Ramos (cell line): ENCODE data around the gene IFITM10.

Experiments
- in situ Hi-C: fragments of 300-500 bp; cut with MboI; formaldehyde crosslinking; loops from one replicate; pipeline ENCODE4 v1.14.3; 2022; ENCODE audit warnings: low sequenced_read_pairs; ENCODE audit not compliant: unreplicated experiment

Gene IFITM10

DNA sequence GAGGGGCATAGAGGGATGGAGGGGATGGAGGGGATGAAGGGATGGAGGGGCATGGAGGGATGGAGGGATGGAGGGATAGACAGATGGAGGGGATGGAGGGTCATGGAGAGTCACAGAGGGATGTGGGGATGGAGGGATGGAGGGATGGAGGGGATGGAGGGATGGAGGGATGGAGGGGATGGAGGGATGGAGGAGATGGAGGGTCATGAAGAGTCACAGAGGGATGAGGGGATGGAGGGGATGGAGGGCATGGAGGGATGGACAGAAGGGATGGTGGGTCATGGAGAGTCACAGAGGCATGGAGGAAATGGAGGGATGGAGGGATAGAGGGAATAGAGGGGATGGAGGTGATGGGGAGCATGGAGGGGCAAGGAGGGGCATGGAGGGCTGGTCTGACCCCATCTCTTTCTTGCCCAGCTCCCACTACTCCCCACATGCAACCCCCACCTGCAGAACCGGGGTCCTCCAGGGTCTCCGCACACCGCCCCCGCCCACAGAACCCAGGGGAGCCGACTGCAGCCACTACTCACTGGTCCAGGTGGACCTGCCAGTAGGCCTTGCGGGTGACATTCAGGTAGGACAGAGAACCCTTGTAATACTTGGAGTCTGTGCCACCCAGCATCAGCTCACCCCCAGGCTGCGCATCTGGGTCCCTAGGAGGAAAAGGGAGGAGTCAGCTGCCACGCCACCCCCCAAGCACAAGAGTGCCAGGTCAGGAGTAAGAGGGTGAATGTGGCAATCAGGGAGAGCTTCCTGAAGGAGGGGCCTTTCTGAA, 4.2 kb upstream of the IFITM10 start:
- in situ Hi-C loops = no loop called here

DNA sequence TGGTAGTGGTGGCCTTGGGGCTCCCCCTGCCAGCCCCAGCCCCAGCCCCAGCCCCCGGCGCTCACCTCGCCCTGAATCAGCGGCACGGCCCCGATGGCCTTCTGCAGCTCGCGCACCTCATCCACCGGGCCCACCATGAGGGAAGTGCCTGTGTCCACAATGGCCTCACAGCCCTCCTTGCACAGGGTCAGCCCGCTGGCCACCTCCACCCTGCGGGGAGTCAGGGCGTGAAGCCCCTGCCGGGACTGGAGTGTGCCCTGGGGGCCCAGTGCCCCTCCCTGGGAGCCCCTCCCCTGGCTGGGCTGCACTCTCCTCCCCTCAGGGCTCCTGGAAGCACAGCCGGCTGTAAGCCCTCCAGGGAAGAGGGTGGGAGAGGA, 3.5 kb upstream of the IFITM10 start:
- in situ Hi-C loops = no loop called here

DNA sequence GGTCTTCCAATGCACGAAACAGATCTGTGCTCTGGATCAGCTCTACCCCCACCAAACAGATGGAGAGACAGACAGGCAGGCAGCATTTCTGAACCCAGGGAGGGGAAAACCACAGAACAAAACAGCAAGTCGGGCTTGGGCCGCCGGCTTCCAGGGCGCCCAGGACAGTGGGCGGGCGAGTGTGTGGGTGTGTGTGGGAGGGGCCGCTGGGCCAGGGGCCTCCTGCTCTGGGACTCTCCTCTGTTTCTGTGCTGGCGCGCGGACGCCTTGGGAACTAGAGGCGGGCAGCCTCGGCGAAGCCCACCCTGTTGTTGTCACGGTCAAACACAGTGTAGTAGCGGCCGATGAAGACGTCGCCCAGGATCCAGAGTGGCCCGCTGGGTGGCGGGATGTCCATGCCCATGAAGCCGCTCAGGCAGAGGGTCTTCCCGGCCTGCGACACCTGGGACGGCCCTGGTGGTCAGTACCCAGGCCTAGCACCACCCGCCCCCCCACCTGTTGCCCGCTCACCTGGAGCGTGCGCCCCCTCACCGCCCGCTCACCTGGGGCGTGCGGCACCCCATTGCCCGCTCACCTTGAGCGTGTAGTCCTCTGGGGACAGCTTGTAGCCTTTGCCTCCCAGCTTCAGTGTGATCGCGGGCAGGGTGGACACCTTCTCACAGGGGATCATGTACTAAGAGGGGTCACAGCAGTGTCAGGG, 3.0 kb upstream of the IFITM10 start:
- in situ Hi-C loops = no loop called here

DNA sequence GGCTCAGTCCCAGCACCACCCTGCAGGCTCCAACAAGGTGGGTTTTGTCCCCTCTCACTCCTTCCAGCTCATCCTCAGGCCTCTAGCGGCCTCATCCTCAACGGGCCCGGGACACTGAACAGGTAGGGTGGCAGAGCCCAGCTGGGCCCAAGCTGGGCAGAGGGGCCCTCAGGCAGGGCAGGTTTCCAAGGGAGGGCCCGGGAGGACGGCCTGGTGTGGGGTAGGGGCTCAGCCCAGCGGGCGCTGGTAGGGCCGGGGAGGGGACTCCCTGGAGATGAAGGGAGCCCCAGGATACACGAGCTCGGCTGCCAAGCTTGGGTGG, 2.5 kb upstream of the IFITM10 start:
- in situ Hi-C loops = no loop called here

DNA sequence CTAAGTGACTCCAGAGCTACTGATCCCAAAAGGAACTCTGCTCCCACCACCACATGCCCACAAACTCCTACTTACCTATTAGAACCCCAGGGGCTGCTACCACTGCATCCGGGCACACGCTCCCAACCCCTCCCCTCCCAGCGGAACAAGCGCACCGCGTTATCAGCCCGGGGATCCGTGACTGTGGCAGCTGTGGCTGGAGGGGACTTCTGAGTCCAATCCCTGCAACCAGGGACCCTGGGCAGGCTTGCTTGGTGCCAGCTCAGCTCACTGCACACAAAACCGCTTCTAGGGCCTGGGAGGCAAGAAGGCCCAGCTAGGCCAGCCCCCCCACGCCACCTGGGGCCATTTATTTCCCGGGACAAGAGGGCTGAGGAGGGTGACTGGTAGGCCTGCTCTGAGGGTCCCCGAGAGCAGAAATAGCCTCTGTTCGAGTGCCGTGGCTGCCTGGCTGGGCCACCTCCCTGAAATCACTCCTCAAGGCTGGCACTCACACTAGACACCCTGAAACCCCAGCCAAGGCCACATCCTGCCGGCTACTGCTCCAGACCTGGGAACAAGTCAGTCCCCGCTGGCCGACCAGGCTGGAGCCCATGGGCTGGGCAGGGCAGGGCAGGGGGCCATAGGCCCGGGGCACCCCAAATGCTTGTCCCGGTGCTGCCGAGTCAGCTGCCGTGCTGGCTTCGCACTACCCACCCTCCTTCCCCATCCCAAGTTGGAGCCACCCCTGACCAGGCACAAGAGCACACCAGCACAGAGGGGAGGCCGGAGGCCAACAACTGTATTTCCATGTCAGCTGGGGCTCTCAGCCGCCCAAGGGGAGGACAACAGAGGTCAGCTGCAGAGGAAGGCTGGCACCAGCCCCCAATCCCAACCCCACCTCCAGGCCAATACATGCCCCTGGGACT, 1.9 kb upstream of the IFITM10 start:
- in situ Hi-C loops = no loop called here

DNA sequence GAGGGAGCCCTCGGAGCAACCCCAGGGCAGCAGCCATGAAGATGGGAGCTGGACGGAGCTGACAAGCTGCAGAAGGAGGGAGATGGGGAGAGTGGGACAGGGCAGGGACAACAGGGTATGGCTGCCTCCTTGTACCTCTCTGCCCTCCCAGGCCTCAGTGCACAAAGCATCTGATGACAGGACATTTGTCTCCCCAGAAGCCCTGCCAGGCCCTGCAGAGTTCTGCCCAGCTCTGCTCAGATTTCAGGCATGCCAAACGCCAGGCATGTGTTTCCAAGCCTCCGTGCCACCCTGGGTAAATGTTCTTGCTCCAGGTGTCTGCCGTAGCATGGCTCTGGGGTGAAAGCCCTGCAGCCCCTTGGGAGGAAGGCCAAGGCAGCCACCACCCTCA, 1.1 kb upstream of the IFITM10 start:
- in situ Hi-C loops = no loop called here

DNA sequence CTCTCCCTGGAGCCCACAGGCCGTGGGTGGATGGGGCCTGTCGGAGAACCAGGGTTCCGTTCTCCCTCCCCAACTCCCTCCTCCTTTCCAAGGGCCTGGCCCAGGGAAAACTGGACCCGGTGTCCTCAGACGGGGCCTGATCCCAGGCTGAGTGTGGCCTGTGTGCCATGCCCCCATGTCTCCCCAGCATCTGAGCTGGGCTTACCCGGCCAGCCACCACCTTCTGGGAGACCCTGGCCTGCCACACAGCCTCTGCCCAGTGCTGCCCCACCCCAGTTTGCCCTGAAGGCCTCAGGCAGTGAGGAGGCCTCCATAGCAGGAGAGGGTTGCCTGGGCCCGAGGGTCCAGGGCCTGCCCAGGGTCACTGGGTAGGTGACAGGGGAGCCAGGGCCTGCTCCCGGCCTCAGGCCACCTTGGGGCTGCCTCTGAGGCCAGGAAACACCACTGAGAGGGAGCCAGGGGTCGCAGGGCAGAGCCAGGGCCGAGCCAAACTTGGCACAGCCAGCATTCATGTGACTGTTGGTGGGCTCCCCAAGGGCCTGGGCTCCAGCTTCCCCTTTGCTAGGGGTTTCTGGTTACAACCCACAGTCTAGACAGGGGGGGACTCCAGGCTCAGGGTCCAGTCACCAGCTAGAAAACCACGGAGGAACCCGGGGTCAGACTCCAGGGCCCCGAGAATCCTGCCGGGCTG, 590 bp upstream of the IFITM10 start:
- in situ Hi-C loops = no loop called here

DNA sequence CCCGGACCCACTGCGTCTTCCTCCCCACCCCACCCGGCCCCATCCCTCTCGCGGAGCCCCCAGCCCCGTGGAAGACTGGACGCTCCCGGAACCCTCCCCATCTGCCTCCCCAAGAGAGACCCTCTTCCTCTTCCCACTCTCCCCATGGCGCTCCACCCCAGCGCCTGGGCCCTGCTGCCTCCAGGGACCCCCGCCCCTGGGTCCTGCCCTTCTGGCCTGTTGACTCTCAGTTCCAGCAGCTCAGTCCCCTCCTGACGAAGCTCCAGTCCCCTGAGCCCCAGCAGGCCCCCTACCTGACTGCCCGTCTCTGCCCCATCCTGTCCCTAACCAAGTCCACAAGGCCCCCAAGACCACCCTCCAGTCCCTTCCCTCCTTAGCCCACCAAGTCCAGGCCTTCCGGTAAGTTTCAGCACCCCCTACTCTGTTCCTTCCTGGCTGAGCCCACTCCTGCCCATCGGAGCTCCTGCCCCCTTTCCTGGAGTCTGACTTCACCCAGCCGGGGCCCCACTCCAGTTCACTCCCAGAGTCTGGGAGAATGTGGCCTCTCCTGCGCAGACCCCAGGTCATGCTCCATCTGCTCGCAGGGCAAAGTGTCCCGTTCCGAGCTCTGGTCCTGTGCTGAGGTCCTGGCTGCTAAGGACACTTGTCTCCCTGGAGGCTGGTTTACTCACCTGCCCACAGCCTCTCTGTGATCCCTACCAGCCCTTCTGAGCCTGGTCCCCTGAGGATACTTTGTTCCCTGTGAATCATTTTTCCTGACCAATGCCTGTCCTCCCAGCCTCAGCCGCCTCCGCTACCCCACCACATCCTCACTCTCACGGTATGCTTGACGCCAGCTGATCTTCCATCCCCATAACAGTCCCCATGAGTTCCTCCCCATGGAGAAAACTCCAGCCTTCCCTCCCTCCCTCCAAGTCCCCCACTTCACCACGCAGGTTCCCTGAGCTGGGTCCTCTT, 722 bp downstream of the IFITM10 start:
- in situ Hi-C loops = no loop called here

DNA sequence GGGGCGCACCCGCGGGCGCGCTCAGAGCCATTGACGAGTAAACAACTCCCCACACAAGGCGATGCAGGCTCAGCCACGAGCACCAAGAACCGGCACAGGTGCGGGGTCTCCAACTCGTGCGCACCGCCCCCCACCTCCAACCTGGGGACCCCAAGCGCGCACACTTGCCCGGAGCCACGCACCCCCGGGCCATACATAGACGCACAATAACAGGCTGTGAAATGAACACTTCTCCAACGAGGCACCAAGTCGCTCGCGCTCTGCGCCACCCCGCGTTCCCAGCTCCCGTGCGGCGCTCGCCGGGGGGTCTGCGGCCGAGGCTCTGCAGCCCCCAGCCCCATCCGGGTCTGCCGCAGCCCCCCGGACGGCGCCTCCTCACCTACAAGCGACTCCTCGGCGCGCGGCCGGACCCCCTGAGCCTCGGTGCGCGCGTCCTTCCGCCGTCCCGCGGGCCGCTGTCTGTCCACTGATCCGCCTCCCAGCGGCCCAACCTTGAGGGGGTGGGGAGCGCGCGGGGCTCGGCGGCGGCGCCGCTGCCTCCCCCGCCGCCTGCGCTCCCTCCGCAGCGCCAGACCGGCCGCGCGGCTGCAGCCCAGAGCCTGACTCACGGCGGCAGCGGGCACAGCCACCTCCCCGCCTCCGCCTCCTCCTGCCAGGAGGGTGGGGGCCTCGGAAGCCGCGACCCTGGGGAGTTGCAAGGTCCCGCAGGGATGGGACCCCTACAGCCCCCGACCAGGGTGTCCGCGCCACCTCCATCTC, 1.6 kb downstream of the IFITM10 start:
- in situ Hi-C loops = no loop called here

DNA sequence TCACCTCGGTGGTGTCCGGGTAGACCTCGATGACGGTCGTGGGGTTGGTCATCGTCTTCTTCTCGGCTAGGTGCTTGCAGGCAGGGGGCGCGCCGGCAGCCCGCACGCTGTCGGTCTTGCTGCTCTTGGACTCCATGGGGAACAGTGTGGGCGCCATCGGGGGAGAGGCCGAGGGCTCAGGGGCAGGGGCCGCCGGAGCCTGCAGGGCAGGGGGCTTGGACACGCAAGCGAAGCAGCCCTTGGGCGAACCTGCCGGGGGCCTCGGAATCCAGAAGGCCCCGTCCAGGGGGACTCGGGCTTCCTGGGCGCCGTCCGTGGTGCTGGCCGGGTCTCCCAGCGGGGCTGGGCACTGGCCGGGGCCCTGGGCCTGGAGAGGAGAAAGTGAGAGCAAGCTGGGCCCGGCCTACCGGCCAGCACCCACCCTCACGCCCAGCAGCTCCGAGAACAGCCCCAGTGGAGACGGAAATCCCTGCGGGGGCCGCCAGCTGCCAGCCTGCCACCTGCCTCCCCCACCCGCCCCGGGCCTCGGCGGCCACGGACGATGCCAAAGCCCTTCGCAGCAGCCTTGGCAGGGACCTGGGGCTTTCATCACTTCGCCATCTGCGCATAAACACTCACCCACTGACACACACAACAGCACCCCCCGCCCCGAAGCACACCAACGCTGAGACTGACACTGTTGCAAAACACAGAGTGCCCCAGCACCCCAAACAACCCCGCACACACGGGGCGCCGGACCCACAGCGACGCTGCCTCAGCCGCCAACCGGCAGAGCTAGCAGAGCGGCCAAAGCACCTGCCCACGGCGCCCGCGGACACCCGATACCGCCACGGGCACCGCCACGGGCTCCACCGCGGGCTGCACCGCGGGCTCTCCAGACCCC, 2.4 kb downstream of the IFITM10 start:
- in situ Hi-C loops = no loop called here

DNA sequence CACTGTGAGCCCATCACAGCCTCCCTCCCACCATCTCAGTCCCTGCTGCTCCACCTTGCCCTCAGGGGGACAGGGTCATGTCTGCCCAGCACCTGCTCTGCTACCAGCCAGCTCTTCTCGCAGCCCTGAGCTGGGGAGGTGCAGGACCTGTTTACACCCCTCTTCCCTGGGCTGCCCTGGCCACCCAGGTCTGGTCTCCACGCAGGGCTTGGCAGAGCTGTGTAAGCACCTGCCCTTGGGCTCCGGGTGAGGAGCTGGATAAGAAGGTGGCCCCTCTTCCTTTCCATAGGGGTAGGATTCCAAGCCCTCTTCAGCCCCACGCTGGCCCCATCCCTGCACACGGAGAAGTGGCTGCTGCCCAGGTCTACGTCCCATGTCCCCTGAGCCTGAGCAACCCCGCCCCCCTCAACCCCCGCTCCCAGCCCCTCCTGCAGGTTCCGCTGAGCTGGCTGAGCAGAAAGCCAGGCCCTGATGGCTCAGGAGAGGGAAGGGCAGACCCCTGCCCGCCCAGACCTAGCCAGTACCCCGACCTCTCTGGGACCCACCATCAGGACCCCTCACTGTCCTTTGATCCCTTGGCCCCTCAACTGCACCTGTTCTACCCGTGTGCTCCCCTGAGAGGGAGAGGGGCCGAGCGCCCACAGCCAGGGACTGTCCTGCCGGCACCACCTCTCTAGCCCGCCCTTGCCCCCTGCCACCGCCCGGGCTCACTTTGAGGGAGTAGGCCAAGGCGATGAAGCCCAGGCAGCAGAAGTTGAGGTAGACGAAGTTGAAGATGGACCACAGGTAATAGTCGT, 3.2 kb downstream of the IFITM10 start:
- in situ Hi-C loops = no loop called here

DNA sequence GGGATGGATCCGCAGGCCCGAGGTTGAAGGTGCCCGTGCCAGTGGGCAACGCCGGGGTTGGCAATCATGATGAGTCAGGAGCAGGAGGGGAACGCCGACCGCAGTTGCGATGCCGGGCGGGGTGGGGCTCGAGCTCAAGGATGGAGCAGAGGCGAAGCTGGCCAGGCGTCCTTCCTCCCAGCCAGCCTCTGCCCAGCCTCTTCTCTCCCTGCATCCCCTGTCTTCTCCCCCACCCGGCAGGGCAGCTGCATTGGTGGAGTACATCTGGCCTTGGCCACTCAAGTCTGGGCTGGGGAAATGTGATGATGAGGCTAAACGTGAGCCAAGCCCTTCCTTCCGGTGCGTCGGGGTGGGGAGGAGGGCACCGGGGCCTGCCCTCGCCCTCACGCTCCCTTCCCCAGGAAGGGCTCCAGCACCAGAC, 3.9 kb downstream of the IFITM10 start:
- in situ Hi-C loops = no loop called here

DNA sequence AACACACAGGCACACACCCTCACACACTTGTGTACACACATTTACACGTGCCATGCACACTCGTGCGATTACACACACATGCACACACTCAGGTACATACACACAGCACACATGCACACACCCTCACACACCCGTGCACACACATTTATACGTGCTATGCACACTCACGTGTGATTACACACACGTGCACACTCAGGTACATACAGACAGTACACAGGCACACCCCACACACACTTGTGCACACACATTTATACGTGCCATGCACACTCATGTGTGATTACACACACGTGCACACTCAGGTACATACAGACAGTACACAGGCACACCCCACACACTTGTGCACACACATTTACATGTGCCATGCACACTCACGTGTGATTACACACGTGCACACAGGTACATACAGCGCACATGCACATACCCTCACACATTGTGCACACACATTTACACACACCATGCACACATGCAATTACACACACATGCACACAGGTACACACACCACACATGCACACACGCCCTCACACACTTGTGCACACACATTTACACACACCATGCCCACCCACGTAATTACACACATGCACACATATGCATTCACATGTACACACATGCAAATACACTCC, 4.6 kb downstream of the IFITM10 start:
- in situ Hi-C loops = no loop called here

DNA sequence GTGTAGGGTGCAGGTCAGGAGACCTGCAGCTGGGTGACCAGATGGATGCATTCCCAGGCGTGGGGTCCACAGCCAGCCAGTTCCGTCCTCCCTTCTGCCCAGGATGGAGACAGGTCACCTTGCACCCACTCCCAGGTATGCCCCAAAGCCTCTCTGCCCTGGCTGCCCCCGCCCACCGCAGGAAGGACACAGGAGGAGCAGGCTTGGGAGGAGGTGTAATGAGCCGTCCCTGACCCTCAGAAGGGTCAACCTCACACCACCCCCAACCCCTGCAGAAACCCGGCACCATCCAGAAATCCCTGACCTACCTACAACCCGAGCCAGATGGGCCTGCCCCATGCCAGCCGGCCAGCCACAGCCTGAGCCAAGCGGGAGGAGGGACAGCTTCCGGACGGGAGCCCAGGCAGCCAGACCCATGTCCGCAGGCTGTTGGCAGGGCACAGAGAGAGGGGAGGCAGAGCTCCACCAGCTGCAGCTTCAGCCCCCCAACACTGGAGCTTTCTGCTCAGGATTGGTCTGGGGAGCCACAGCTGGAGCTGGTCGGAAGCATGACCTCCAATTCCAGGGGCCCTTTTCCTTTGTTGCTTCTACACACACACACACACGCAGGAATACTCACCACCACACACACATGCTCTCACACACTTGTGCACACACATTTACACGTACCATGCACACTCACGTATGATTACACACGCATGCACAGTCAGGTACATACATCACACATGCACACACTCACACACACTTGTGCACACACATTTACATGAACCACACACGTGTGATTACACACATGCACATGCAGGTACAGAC, 5.3 kb downstream of the IFITM10 start:
- in situ Hi-C loops = no loop called here

DNA sequence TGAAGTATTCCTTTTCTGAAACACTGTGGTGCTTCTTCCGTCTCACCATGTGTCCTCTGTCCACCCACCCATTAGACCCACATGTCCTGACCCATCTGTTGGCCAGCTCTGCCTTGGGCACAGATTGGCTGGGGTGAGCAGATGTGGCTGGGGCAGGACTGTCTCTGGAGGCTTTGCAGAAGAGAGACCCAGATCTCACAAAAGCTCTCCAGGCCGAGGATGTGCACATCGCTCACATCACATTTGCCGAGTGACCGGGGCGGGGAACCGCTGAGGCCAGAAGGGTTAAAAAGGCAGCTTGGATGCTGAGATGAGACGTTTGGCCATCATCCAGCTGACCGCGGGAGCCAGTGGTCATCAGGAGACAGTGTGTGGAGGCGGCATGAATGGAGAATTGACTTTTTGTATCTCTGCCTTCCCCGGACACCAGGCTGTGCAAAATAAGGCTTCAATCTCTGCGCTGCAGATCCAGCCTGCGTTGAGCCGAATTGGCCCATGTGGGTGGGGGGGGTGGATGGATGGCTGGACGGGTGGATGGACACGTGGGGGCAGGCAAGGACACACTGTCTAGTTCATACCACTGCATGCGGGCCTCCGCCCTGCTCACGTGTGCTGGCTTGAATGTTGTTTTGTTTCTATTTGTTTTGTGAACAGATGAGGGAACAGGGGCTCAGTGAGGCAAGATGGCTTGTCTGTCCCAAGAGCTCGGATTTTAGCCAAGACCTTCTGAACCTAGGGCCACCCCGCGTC, 6.1 kb downstream of the IFITM10 start:
- in situ Hi-C loops = no loop called here
